Anterior cingulate cortex (tissue), 58 donors: ENCODE measurements around the gene PRKAG2.

Experiments used
- DNase-seq, 58 donors: peaks; one replicate each; lab custom pipeline; 2025; lab: John Stamatoyannopoulos, UW

Gene PRKAG2

DNA sequence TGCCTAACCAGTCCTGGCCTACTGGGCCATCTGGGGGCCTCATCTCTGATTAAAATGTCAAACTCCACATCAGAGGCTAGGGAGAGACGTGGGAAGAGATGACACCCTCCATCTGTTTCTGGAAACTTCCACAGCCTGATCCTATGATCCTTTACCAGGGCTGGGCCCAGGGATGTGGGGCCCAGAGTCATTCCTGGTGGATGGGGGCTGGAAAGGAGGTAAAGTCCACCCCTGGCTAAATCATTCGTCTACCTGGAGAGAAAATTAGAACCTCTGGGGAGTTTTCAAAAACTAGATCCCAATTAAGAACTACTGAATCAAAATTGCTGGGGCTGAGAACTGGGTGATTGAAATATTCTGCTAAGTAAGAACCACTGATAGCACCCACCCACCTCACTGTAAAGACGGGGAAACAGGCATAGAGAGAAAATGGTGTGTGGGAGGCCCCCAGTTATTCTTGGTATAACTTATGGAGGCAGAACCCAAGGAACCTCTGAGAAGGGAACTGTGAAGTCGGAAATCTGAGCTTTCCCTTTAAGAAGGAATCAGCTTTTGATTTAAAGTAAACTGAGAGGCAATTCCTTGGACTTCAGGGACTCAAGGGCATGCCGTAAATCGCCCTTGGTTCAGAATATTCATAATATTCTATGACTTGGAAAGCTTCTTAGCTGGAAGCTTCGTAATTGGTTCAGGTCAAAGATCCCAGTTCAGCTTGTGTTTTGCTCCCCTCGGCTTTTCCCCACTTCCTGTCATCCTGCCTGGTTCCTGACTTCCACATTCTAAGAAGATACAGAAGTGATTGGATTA is 53.1 kb downstream of the PRKAG2 start:
- peak in 3 of 58 donors; percentile 19 to 45 (median 31) for DNase-seq

- DNase-seq: no peak
Observed at GRCh38 chr7:151822541-151823181, 54.3 kb downstream of the PRKAG2 start.

- no peak for DNase-seq
Observed at GRCh38 chr7:151821806-151822540, 54.9 kb downstream of the PRKAG2 start.

DNA sequence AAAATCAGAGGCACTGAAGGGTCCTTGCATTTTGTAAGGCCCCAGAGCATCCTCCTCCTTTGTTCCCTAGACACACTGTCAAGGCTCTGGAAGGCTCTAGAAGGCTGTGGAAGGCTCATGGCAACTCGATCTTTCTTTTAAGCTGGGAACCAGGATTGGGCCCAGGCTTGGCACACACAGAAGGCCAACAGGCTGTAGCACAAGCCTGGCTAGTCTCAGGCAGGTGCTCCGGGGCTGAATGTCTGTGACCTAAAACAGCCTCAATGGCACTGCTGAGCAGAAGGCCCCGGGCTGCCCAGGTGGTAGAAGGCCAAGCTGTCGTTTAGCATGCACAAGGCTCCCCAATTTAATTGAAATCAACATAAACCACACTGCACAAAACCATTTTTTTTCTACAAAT is 55.7 kb downstream of the PRKAG2 start:
- no peak for DNase-seq

- no peak for DNase-seq
Observed at GRCh38 chr7:151820491-151821105, 56.3 kb downstream of the PRKAG2 start.

DNA sequence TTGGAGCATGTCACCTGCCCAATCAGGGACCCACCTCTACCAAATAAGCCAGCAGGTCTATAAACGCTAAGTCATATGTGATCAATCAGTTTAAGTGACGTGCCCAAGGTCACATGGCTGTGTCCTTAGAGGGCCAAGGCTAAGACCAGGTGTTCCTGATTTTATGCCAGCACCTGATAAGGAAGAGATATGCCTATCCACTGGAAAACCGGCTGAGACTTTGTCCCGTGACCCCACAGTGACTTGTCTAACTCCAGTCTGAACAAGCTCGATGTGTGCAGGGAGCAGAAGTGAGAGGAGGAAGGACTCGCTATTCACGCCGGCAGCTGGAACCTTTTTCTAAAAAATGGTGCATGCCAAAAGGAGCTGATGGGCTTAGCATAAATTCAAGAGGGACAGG is 57.0 kb downstream of the PRKAG2 start:
- DNase-seq: no peak

DNA sequence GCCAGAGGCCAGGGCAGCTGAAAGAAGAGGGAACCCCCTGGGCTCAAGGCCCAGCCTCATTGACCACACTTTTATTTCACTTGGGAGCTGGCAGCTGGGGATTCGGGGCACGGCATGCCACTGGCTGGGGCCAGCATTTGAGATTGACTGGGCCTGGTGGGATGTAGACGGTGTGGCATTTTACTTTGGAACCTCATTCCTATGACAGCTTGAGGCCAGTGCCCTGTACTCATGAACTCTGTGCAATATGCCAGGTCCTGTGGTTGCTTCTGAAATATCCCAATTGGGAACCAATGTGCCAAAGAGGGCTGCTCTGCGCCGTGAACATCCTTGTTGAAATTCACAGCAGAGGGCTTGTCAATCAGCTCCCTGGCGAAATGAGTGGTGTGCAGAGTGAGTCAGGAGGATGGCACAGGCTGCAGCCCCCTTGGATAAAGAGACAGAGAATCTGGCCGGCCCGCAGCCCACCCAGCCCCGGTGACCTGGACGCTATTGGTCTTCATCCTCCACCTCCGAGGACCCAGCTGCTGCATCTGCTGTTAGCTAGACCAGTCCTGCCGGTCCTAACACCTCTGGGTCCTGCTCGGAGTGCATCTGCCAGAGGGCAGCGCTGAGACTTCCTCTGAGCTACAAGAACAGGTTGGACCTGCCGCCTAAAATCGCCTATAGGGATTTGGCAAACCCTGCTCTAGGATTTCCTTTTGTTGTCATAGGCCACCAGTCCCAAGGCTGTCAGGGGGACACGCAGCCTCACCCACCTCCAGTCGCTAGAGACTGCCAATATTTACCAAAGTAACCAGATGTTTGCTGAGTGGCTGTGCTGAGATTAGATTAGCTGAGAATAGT is 58.0 kb downstream of the PRKAG2 start:
- DNase-seq: no peak

DNA sequence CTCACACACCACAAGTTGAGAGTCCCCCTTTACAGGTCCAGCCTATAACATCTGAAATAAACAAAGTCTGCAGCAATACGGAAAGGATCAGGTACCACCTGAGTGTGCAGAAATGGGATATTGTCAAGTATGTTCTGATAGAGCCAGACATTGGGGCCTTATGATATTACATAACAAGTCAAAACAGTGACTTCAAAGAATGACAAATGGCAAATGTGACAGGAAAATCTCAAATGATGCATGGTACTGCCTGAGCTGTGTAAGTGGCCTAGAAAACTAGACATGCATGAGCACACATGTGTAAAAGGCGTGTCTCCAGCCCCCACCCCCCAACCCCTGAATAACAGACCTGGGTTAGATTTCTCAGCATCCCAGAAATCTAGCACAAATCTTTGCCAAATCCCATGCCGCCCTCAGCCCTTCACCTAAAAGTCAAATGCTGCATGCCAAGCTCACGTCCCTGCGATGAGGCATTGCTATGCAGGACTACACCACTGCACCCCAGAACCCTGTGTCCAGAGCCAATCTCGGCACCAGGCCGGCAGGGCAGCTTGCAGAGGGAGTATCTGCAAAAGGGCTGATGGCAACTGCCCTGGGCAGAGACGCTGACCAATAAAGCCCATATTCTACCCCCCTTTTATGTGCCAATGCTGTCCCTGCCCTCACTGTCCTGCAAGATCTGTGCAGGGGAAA is 58.8 kb downstream of the PRKAG2 start:
- no peak for DNase-seq

DNA sequence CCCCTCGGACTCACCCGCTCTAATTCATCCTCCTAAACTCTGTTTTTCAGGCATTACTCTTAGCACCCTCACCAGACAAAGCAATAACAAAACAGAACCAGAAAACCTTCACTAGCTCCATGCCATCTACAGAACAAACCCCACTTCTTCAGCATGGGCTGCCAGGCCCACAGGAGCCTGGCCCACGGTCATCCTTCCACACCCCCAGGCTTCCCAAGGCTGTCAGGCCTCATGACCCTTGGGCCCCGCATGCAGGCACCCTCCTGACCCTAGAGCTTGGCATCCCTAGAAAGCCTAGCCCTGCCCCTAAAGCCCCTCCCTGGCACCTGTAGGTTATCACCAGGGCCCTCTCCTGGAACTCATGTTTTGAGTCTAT is 59.6 kb downstream of the PRKAG2 start:
- no peak for DNase-seq

DNA sequence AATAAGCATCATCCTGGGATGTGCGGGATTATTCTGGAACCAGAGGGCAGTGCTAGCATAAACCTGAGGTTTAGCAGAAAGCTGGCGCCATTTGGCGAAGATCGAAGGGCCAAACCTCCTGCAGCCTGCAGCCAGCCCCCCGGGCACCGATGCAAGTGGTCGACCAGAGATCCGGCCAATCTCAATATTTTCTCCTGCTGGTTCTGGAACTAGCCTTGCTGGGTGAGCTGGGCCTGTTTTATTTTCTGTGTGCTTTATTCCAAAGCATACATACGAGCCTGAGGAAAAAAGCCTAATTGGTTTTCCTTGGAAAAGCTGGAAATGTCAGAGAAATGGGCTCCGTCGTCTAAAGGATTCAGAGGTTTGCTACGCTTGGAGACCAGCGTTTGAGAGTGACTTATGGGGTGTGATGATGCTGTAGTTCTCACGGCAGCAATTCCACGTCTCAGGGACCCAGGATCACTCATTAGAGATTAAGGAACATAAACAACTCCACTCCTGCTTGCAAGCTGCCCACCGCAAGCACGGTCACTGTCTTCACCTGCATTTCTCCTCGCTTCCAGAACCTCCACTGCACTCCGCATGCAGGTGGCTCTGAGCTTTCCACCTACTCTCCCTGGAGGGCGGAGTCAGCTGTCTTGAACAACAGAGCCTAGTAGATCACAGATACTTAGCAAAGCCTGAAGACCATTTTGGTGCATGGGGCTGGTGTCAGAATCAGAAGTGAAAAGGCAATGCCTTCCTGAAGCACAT is 60.2 kb downstream of the PRKAG2 start:
- DNase-seq: no peak

DNA sequence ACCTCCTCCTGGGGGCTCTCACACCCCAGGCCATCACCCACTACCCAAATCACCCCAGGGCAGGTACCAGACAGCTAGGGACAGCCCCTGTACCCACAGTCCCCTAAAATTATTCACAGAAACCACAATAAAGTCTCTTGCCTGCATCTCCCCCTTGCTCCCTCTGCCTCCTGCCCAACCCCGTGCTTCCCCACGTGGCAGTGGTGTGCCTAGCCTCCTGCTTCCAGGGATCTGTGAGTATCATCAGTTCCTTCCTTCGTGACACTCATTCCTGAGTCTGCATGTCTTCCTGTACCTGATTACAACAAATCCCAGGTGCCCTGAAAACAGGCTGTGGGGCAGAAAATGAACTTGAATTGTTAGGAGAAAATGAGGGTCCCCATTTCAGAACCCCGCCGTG is 61.5 kb downstream of the PRKAG2 start:
- no peak for DNase-seq

DNA sequence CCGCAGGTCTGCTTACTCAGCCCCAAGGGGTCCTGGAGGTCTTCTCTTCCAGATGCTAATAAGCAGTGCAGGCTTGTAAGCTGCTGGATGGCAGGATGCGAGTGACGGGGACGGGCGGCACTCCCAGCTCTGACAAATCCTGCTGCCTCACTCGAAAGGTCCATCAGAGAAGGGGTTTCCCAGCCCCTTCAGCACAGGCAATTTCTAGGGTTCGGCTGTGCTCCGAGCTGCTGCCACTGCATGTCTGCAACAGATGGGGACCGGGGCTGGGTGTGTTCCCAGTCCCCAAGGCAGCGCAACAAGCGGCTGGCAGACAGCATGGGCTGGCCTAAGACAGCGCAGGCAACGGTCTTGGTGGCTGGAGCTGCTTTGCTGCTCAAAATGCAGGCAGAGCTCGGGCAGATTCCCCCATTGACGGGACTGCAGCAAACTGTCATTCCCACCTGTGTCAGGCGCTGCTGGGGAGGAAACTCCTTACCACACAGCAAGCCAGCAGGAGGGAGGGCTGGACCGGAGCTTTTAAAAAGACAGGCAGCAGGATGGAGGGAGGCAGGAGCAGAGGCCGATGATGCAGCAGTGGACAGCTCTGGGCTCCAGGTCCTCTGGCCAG is 62.4 kb downstream of the PRKAG2 start:
- peak in 31 of 58 donors; percentile 12 to 68 (median 41) for DNase-seq

GRCh38 chr7:151813997-151814396 is 62.9 kb downstream of the PRKAG2 start:
- DNase-seq: peak in 7 of 58 donors; percentile 34 to 71 (median 43)

DNA sequence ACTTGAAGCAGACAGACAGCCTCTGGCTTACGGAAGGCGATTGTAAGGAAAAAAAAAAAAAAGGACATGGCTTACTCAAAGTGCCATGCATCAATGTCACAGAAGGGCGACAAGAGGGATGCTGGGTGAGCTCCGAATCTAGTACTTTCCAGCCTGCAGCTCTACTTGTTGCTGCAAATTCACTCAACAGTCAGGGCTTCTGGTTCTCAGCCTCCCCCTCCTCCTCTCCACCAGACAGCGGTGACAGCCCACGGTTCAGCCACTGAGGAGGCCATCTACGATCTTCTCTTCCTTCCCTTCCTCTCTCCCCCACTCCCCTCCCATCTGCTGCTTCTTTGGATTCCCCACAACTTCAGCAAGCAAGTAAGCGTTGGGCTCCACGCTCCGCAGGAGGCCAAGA is 63.5 kb downstream of the PRKAG2 start:
- peak in 4 of 58 donors; percentile 21 to 48 (median 32) for DNase-seq

DNA sequence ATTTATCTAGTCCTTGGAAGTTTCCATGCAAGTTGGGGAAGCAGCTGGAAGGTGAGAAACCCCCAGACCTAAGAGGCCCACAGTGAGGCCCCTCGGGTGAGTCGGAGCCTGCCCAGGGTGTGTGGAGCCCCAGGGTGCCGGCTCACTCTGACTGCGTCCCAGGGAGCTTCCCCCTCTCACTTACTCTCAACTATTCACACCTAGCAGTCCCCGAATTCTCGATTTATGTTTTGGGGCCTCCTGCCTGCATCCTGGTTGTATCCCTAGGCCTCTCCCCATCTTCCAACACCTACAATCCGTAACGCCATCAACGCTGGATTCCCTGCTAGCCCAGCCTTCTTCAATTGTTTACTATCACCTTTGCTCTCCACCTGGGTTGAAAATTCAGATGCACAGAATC is 63.9 kb downstream of the PRKAG2 start:
- DNase-seq: no peak

DNA sequence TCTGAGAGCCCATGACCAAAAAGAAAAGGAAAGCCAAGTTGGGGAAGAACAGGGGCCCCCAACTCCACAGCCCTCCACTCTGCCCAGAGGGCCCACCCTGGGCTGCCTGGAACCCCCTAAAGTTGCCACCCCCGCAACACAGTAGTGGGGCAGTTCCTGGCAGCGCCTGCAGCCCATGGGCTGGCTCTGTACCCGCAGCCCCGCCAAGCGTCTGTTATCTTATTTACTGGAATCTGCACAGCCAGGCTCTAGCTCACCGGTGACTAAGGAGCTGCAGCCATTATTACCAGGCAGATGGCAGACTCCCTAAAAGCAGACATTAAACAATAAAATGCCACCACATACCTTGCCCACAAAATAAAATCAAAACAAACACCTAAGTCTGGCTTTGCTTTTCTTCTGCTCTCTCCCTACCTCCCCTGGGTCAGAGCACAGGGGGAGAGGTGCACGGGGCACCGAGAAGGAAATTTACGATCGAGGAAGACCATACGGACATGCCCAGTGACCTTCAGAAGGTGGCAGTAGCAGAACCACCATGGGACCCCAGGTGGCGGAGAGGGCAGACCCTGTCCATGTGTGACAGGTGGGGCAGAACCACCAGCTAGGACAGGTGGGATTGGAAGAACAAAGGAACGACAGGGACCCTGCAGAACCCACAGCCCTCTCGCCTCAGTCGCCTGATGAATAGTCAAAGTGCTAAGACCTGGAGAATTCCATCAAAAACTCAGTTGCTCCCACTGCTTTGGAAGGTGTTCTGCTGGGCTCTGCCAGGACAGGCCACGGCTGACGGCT is 66.3 kb downstream of the PRKAG2 start:
- peak in 6 of 58 donors; percentile 12 to 43 (median 20) for DNase-seq

DNA sequence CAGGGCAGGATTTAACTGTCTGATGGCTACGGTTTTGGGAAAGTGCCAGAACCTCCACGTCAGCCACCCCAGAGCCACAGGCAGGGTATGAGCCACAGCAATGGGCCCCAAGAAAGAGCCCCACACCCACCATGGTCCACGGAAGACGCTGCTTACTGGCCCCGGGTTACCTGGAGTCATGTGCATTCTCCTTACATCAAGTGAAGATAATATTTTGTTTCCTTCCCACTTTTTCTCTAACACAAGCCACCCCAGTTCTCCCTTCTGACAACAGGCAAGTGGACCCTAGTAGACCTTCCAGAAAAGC is 67.1 kb downstream of the PRKAG2 start:
- no peak for DNase-seq
